ENCODE results near the gene IFIT1B.
"Not testable (repeated sequence)": the region's sequence is repeated elsewhere in the genome, so short reads cannot be mapped to it uniquely, and the experiment has no call there.

IFIT1B gene

GRCh38 chr10:89377705-89378637 lies at the start of gene IFIT1B:
Gene IFIT1B (plus strand): TSS chr10:89378056. CDS start chr10:89378136, 80 bp downstream.
- no peak for DNase-seq (ENCODE audit: low read depth in 2 of 2, low spot score in 1 of 2)

- DNase-seq (ENCODE audit: low read depth in 2 of 2, low spot score in 1 of 2), result no peak
Measured at GRCh38 chr10:89329151-89329550, 48.7 kb upstream of the IFIT1B start.

DNA sequence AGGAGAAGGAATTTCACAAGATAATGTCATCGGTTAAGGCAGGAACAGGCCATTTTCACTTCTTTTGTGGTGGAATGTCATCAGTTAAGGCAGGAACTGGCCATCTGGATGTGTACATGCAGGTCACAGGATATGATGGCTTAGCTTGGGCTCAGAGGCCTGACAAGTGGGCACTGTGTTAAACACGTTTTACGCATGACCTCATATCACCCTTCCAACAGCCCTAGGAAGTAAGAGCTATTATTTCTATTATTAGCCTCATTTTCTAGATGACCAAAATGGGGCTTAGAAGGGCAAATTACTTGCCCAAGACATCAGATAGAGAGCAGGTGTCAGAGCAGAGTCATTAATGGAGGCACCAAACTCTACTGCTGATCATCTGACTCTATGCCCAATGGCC lies 47.8 kb upstream of the IFIT1B start:
- not testable (repeated sequence) for DNase-seq (ENCODE audit: low read depth in 2 of 2, low spot score in 1 of 2)

DNA sequence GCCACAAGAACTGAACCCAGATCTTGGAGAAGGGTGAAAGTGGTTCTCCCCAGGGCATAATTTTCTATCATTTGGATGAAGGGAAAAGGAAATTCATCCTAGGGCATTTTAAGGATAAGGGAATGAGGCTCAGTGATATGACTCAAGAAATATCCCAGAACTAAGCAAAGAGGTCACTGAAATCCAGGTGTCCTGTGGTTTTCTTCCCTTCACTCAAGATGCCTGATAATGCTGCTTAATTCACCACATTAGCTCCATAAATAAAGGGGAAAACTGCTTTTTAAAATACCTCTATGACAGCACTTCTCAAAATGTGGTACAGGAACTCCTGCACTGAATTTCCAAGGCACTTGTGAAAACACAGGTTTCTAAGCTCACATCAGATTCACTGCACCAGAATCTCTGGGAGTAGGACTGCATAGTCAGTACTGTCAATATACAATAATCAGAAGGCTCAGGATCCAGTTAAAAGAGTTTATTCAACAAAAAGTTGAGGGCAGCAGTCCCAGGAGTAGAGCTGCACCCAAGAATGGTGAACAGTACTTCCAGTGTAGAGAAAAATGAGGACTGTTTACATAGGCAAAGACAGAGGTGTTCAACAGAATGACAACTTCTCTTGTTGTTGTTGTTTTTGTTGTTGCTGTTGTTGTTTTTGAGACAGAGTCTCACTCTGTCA lies 47.2 kb upstream of the IFIT1B start:
- DNase-seq (ENCODE audit: low read depth in 2 of 2, low spot score in 1 of 2), result no peak

DNA sequence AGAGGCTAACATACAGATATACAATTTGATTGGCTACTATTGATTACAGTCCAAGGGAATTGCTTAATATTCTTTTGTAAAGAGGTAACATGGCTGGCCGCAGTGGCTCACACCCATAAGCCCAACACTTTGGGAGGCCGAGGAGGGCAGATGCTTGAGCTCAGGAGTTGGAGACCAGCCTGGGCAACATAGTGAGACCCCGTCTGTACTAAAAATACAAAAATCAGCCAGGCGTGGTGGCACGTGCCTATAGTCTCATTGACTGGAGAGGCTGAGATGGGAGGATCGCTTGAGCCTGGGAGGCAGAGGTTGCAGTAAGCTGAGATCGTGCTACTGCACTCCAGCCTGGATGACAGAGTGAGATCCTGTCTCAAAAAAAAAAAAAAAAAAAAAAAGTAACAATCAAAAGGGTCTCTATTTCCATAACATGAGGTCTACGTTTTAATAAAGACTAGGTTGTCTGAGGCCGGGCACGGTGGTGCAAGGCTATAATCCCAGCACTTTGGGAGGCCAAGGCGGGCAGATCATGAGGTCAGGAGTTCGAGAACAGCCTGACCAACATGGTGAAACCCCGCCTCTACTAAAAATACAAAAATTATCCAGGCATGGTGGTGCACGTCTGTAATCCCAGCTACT lies 46.3 kb upstream of the IFIT1B start:
- DNase-seq (ENCODE audit: low read depth in 2 of 2, low spot score in 1 of 2), result not testable (repeated sequence)

DNA sequence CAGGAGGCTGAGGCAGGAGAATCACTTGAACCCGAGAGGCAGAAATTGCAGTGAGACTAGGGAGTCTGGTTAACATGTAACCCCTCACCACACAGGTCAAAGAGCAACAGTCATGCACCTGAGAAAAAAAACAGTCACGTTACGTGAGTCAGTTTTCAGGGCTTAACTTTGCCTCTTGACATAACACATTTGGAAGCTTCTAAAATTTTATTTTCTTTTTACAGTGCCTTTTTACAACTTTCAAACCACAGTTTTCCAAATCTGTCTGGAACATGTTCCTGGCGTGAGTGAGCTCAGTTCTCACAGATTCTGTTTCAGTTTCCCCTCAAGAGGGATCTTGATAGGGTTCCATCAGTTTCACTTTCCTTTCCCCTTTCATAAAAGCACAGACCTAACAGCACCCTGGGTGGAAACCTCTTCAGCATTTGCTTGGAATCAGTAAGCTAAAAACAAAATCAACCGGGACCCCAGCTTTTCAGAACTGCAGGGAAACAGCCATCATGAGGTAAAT lies 45.7 kb upstream of the IFIT1B start:
- DNase-seq (ENCODE audit: low read depth in 2 of 2, low spot score in 1 of 2), result no peak

- no peak for DNase-seq (ENCODE audit: low read depth in 2 of 2, low spot score in 1 of 2)
Measured at GRCh38 chr10:89335226-89335625, 42.6 kb upstream of the IFIT1B start.

- DNase-seq (ENCODE audit: low read depth in 2 of 2, low spot score in 1 of 2), result no peak
Measured at GRCh38 chr10:89336241-89336640, 41.6 kb upstream of the IFIT1B start.

- DNase-seq (ENCODE audit: low read depth in 2 of 2, low spot score in 1 of 2), result no peak
Measured at GRCh38 chr10:89337484-89337883, 40.4 kb upstream of the IFIT1B start.

DNA sequence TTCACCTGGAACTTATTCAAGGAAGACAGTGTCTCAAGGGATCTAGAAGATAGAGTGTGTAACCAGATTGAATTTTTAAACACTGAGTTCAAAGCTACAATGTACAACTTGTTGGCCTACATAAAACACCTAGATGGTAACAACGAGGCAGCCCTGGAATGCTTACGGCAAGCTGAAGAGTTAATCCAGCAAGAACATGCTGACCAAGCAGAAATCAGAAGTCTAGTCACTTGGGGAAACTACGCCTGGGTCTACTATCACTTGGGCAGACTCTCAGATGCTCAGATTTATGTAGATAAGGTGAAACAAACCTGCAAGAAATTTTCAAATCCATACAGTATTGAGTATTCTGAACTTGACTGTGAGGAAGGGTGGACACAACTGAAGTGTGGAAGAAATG lies 39.1 kb upstream of the IFIT1B start:
- no peak for DNase-seq (ENCODE audit: low read depth in 2 of 2, low spot score in 1 of 2)

DNA sequence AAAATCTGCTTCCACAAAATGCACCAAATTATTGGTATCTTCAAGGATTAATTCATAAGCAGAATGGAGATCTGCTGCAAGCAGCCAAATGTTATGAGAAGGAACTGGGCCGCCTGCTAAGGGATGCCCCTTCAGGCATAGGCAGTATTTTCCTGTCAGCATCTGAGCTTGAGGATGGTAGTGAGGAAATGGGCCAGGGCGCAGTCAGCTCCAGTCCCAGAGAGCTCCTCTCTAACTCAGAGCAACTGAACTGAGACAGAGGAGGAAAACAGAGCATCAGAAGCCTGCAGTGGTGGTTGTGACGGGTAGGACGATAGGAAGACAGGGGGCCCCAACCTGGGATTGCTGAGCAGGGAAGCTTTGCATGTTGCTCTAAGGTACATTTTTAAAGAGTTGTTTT lies 38.0 kb upstream of the IFIT1B start:
- no peak for DNase-seq (ENCODE audit: low read depth in 2 of 2, low spot score in 1 of 2)

GRCh38 chr10:89341649-89342048 lies 36.2 kb upstream of the IFIT1B start:
- no peak for DNase-seq (ENCODE audit: low read depth in 2 of 2, low spot score in 1 of 2)

DNA sequence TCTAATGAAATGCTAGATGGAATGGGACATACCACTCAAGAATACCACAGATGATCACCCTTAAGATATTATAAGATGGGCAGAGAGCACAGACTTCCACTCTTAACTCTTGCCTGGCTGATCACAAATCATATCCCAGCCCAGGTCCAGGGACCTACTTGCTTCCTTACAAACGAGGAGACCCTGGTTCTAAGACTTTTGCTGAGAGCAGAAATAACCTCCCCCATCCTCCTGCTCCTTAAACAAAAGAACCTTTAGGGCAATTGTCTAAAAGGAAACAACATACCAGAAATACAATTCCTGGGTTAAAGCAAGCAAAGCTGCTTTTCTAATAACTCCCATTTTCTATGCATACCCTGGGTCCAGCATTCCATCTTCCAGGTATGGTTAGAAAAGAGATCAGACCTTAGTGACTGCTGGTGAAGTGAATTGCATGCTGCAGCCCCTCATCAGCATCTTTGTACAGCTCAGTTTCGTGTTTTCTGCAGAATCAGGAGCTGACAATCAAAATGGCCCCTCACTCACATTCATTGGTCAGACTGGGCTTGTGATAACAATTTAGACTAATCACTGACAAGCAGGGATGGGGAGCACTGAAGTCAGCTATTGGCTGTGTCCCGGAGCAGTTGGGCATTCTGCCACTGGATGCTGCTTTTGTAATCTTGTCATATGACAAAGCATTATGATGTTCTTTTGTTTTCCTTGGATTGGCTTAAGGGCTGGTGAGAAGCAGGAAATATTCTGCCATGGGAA lies 35.5 kb upstream of the IFIT1B start:
- DNase-seq (ENCODE audit: low read depth in 2 of 2, low spot score in 1 of 2), result no peak

DNA sequence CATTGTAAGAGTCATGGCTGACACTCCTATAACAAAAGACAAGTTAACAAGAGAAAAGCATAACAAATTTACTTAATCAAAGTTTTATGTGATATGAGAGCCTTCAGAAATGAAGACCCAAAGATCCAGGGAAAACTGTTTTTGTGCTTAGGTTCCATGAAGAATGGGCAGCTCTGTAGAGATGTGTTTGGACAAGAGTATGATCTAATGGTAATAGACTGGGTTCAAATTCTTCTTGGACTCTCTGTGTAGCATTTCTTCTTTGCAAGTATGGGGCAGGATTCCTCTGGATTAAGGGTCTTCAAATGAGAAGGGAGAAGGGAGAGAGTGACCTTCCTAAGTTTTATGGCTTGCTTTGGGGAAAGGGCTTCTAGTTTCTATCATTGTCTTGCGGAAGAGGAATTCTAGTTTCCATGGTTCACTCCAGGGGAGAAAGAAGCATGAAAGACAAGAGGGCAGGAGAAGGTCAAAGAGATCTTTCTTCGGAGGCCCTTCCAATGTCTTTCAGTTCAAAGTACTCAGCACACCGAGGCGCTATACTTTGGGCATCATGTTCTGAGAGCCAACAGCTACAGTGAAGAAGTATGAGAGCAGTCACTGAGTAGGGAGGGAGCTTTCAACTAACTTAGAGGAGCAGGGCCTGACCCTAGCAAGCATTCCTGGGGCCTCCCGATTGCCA lies 34.6 kb upstream of the IFIT1B start:
- DNase-seq (ENCODE audit: low read depth in 2 of 2, low spot score in 1 of 2), result no peak

GRCh38 chr10:89344156-89344555 lies 33.7 kb upstream of the IFIT1B start:
- DNase-seq (ENCODE audit: low read depth in 2 of 2, low spot score in 1 of 2), result no peak

- DNase-seq (ENCODE audit: low read depth in 2 of 2, low spot score in 1 of 2), result no peak
Measured at GRCh38 chr10:89345367-89346000, 32.4 kb upstream of the IFIT1B start.

DNA sequence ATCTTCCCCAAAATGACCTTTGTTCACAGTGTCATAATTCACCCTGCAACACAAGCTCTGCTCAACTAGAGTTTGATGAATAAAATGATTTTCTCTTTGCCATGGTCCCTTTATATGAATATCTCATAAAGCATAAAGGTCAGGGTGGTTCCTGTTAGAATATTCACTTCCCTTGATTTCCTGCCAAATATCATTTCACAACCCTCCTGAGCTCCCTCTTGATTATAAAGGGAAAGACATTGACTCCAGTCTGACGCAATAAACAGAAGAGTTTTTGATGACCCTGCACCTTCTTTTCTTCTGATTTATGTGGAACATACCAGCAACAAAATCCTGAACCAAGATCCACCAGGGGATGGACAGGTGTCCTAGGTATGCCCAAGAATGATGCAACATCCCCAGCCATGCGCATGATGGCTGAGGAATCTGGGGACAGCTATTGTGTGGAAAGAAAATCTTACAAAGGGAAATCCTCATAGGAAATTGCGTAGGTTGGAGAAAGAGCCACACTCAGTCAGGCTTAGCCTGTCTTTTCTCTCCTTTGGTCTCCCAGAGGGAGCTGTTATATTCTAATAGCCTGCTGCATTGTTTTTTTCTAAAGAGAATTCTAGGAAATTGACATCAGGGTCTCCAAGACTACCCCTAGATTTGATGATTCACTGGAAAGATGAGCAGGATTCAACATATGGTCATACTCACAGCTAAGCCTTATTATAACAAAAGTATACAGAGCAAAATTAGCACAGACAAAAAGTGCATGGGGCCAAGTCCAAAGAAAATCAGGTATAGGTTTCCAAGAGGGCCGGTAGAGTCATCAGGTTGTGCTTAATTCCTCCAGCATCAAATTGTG lies 31.2 kb upstream of the IFIT1B start:
- DNase-seq (ENCODE audit: low read depth in 2 of 2, low spot score in 1 of 2), result no peak

DNA sequence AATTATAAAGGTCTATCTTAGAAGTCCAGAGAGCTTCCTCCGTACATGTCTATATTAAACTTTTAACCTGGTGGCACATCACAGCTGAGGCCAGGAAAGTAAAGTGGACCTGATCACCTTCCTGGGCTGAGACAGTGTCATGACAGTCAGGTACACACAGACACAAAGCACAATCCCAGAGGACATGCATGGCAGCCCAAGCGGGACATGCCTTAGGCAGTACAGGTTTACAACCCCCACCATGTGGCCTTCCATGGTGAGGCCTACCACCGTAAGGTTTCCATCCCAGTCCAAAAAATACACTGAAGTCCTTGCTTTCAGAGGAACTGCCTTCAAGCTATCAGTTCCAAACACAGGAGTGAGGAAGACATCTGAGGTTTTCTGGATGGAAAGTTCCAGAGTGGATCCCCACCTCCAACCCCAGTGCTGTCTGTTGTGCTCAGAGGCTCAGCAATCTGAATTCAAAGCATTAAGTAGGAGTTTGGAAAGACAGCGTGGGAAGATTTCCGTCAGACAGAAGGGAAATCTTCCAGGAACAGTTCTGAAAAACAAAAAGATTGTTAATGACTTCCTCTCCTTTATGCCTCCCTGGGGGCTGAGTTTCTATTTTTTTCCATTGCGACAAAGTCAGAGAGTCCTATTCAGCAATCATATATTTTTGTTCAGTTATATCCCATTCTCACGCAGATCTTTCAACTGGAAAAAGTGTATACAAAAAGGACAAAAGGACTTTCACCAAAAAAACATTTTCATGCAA lies 30.0 kb upstream of the IFIT1B start:
- no peak for DNase-seq (ENCODE audit: low read depth in 2 of 2, low spot score in 1 of 2)

Data from stimulated activated CD8-positive, alpha-beta memory T cell treated with anti-CD3 and anti-CD28 coated beads, Interleukin-4, amount 100 ng/mL, for 1 hour (primary cell).